ENCODE results near the gene PICK1. TPM values are rescaled to one million over a fixed set of nuclear protein-coding genes. Genes with fewer than 3 reads are reported as not detected.

The PICK1 gene
- total and polyA plus RNA-seq, 2 of the 8 experiments (the other 6 are each of a cell fraction or from before 2014, with no cell fraction given) = 20.4 to 22.9 TPM

DNA sequence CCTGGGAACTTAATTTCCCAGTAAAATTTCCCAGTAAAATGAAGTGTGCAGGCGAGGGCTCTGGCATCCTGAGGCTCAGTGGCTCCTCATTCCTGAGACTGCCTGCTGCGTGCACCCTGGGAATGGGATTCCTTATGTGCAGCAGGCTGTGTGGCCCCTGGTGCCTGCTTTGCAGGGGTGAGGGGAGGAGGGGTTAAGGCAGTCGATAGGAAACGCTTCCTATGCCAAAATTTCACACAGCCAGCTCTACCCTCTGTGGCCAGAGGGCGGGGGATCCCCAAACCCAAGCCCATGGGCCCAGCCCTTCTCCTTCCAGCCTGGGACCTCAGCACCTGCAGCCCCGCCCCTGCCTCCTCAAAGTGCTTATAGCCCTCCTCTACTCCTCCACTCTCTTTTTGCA is 65.4 kb downstream of the PICK1 start:
- Histone ChIP-seq H2BK120ac (replicated peaks; ENCODE audit: low read depth, low read length) (no peak overlapping the region), H2AFZ (ENCODE audit: low read length) (no peak overlapping the region), H4K20me1 (replicated peaks in 1 of 2; ENCODE audit: control insufficient read depth in 1 of 2, insufficient read depth in 2 of 2, low read length in 2 of 2) (peaks cover 0 to 3% of the 10 kb centered on the region in 2 experiments), H3K27me3 (replicated peaks in 1 of 4; ENCODE audit: control insufficient read depth in 3 of 4, extremely low read depth in 1 of 4, insufficient read depth in 3 of 4, low read length in 3 of 4) (no peaks in the 10 kb centered on the region), H2BK5ac (ENCODE audit: low read depth, low read length) (peak overlapping the region; percentile 5; the same call in 1 of the 2 replicates), H3K79me2 (ENCODE audit: control insufficient read depth in 1 of 2, insufficient read depth in 2 of 2, low read length in 2 of 2) (no peaks in the 10 kb centered on the region), H3K56ac (replicated peaks; ENCODE audit: insufficient read length, low read depth, low read length) (no peak overlapping the region), H3K4me2 (ENCODE audit: insufficient read depth in 1 of 2, low read depth in 2 of 2, low read length in 2 of 2) (no peak overlapping the region), H3K23ac (ENCODE audit: insufficient read length) (no peak overlapping the region), H3K9ac (replicated peaks in 1 of 4; ENCODE audit: extremely low read depth in 1 of 4, low read depth in 3 of 4, low read length in 3 of 4) (no peak overlapping the region), H3K4me1 (replicated peaks in 1 of 4; ENCODE audit: control insufficient read depth in 3 of 4, insufficient read depth in 4 of 4, low read length in 3 of 4) (peaks cover 0 to 3% (median 0%) of the 10 kb centered on the region in 4 experiments; a peak in 4 of 7 replicates), H4K5ac (ENCODE audit: insufficient read length, low read depth, low read length) (no peak overlapping the region), H2BK20ac (ENCODE audit: low read length) (no peak overlapping the region), H3K27ac (ENCODE audit: low read depth, low read length) (no peak overlapping the region), H3K79me1 (ENCODE audit: low read depth, low read length) (no peaks in the 10 kb centered on the region; the same call in 1 of the 2 replicates), H3K4me3 (ENCODE audit: extremely low read depth in 1 of 4, insufficient read depth in 2 of 4, low read depth in 3 of 4, low read length in 4 of 4) (no peak overlapping the region), H3K9me3 (ENCODE audit: insufficient read depth in 2 of 2, low read depth in 1 of 2, low read length in 1 of 2) (no peaks in the 10 kb centered on the region), H3K4ac (replicated peaks; ENCODE audit: insufficient read length, low read depth, low read length) (no peak overlapping the region), H2AK5ac (ENCODE audit: low read depth, low read length) (no peak overlapping the region), H2BK15ac (ENCODE audit: low read length) (no peak overlapping the region), H3K36me3 (ENCODE audit: control insufficient read depth in 2 of 4, insufficient read depth in 4 of 4, low read length in 3 of 4) (no peaks in the 10 kb centered on the region), H4K8ac (ENCODE audit: extremely low read depth, insufficient read depth, low read length) (no peak overlapping the region), H4K91ac (replicated peaks; ENCODE audit: insufficient read length, low read length) (no peak overlapping the region), H3K14ac (ENCODE audit: insufficient read length) (no peak overlapping the region), H3K23me2 (ENCODE audit: low read depth, low read length) (no peaks in the 10 kb centered on the region), H2BK12ac (ENCODE audit: low read depth, low read length) (no peak overlapping the region), H3K18ac (ENCODE audit: extremely low read depth, low read length) (no peak overlapping the region)
- FAIRE-seq = no peak
- CTCF ChIA-PET (ENCODE audit: partially characterized antibody) = interaction anchor here (0.6 to 8.4 kb wide), 9 partner anchors 9 to 71 kb away, joined by 3 to 93 read pairs (median 6); partner anchors contain the start of gene BAIAP2L2
- WGBS, 2 experiments (ENCODE audit: extremely low coverage in 1 of 2, insufficient coverage in 1 of 2, insufficient read length in 1 of 2, insufficient replicate concordance in 2 of 2, low coverage in 1 of 2, low lambda C conversion rate in 2 of 2, missing lambda C conversion rate in 1 of 2) = 83% methylated on average over 6 of the region's 6 CpGs; no CpG with 5 or more reads in 1 of the 2 experiments
- TF ChIP-seq EGR1 (IDR thresholded peaks at IDR 0.05; ENCODE audit: borderline replicate concordance, low read depth, low read length) = no peak
- no peak for TF ChIP-seq RNF2 (IDR thresholded peaks at IDR 0.05; ENCODE audit: borderline replicate concordance, low read depth, low read length, missing control alignments, poor library complexity, severe bottlenecking)
- TF ChIP-seq CBX5 (IDR thresholded peaks at IDR 0.05; ENCODE audit: low read depth, low read length) = no peak
- no peak for TF ChIP-seq CEBPB (IDR thresholded peaks at IDR 0.05; ENCODE audit: low read depth, low read length)
- no peak for TF ChIP-seq EZH2 (IDR thresholded peaks at IDR 0.05; ENCODE audit: low read depth, low read length, severe bottlenecking)
- TF ChIP-seq JUN (IDR thresholded peaks at IDR 0.05; ENCODE audit: low read depth, low read length) = no peak
- DNase-seq (ENCODE audit: low read depth in 1 of 2, low spot score in 2 of 2) = no peak
- POLR2A ChIA-PET (ENCODE audit: partially characterized antibody) = interaction anchor here (0.6 to 1.2 kb wide), 4 partner anchors 10 to 141 kb away, joined by 3 to 4 read pairs (median 3); no protein-coding TSS in a partner anchor
